Endodermal cell (in vitro differentiated cells): ENCODE data around the gene HRG. TPM values are rescaled to one million over a fixed set of nuclear protein-coding genes. Genes with fewer than 3 reads are reported as not detected.

Experiments used
- DNase-seq: peaks from one replicate; pipeline ENCODE4 v3.0.0-alpha.2; 2017
- H3K27ac ChIP-seq: 2 replicates; pipeline ENCODE4 v1.5.1; 2013; ENCODE audit warnings: mild to moderate bottlenecking, low read depth, low read length, moderate library complexity
- H3K27me3 ChIP-seq: 2 replicates; pipeline ENCODE4 v1.6.1; 2013; ENCODE audit warnings: mild to moderate bottlenecking, low read length, moderate library complexity; ENCODE audit not compliant: insufficient read depth, control insufficient read depth, poor library complexity, severe bottlenecking
- H3K36me3 ChIP-seq: 2 replicates; pipeline ENCODE4 v1.7.0; 2013; ENCODE audit warnings: mild to moderate bottlenecking, low read length, moderate library complexity; ENCODE audit not compliant: control insufficient read depth, insufficient read depth
- H3K4me1 ChIP-seq: one replicate; pipeline ENCODE4 v1.7.0; 2013; ENCODE audit warnings: low read length; ENCODE audit not compliant: control insufficient read depth, insufficient read depth
- H3K4me3 ChIP-seq: 2 replicates; pipeline ENCODE4 v1.5.1; 2013; ENCODE audit warnings: mild to moderate bottlenecking, low read length, moderate library complexity
- H3K9ac ChIP-seq: 2 replicates; pipeline ENCODE4 v1.6.1; 2013; ENCODE audit warnings: mild to moderate bottlenecking, low read length, moderate library complexity; ENCODE audit not compliant: poor library complexity, severe bottlenecking; ENCODE audit errors: extremely low read depth
- H3K9me3 ChIP-seq: 2 replicates; pipeline ENCODE4 v1.6.1; 2013; ENCODE audit warnings: mild to moderate bottlenecking, low read length, moderate library complexity; ENCODE audit not compliant: control insufficient read depth
- H3K27ac Mint-ChIP-seq: 2 replicates; pipeline ENCODE4 v1.8.0; 2020; ENCODE audit warnings: mixed read lengths
- H3K27me3 Mint-ChIP-seq: 2 replicates; pipeline ENCODE4 v1.8.0; 2021; ENCODE audit warnings: mild to moderate bottlenecking, mixed read lengths; ENCODE audit not compliant: insufficient read depth
- H3K36me3 Mint-ChIP-seq: 2 replicates; pipeline ENCODE4 v1.8.0; 2020; ENCODE audit warnings: low read depth, mixed read lengths
- H3K4me1 Mint-ChIP-seq: 2 replicates; pipeline ENCODE4 v1.8.0; 2020; ENCODE audit warnings: mixed read lengths
- H3K4me3 Mint-ChIP-seq: 2 replicates; pipeline ENCODE4 v1.8.0; 2020; ENCODE audit warnings: mild to moderate bottlenecking, moderate library complexity, mixed read lengths
- H3K9me3 Mint-ChIP-seq: 2 replicates; pipeline ENCODE4 v1.8.0; 2020; ENCODE audit warnings: mild to moderate bottlenecking, mixed read lengths
- WGBS, 2 experiments: methylation state at CpG; one replicate each; pipeline versions ENCODE4 v1.1.5 to v1.1.7; 2013; ENCODE audit warnings: missing lambda C conversion rate in 2 of 2, mixed read lengths in 1 of 2; ENCODE audit not compliant: insufficient coverage in 1 of 2, insufficient read length in 1 of 2; 5-methylcytosine and 5-hydroxymethylcytosine counted together
- total RNA-seq, 2 donors: library from RNA; stranded (reverse); fragmentation: NEBNext Ultra II Directional in 1 of 2; extraction: Animal tissue kit (Norgen Biotek cat#: 25700) in 1 of 2; gene quantifications; 2 replicates in 1 of 2; 3 replicates in 1 of 2; pipeline ENCODE4 v1.2.1, GENCODE V29; 2021
- TF ChIP-seq, protein P1 (sequence below): fragments of 200-600 bp; sonication (generic); conservative IDR thresholded peaks from 2 replicates; pipeline ENCODE4 v1.5.0; 2021; ENCODE audit warnings: antibody characterized with exemption, mild to moderate bottlenecking

Gene HRG
- total RNA-seq, 2 donors from 2014 or later = not detected

GRCh38 chr3:186691676-186692075, 25.9 kb downstream of the HRG start:
- Histone ChIP-seq H3K4me3 (no peak overlapping the region), H3K36me3 (no peaks in the 10 kb centered on the region), H3K4me1 (no peaks in the 10 kb centered on the region), H3K9me3 (no peaks in the 10 kb centered on the region), H3K9ac (no peak overlapping the region), H3K27me3 (peaks cover 17% of the 10 kb centered on the region), H3K27ac (no peak overlapping the region)
- Mint-ChIP-seq H3K4me3 (no peak overlapping the region), H3K36me3 (no peaks in the 10 kb centered on the region), H3K27me3 (peaks cover 12% of the 10 kb centered on the region), H3K27ac (no peak overlapping the region), H3K9me3 (peaks cover under 1% of the 10 kb centered on the region), H3K4me1 (no peaks in the 10 kb centered on the region)
- 96 to 97% methylated on average over 4 to 7 of the region's 7 CpGs for WGBS, 2 experiments
- TF ChIP-seq, protein P1, sequence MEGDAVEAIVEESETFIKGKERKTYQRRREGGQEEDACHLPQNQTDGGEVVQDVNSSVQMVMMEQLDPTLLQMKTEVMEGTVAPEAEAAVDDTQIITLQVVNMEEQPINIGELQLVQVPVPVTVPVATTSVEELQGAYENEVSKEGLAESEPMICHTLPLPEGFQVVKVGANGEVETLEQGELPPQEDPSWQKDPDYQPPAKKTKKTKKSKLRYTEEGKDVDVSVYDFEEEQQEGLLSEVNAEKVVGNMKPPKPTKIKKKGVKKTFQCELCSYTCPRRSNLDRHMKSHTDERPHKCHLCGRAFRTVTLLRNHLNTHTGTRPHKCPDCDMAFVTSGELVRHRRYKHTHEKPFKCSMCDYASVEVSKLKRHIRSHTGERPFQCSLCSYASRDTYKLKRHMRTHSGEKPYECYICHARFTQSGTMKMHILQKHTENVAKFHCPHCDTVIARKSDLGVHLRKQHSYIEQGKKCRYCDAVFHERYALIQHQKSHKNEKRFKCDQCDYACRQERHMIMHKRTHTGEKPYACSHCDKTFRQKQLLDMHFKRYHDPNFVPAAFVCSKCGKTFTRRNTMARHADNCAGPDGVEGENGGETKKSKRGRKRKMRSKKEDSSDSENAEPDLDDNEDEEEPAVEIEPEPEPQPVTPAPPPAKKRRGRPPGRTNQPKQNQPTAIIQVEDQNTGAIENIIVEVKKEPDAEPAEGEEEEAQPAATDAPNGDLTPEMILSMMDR = no peak
- no peak for DNase-seq

DNA sequence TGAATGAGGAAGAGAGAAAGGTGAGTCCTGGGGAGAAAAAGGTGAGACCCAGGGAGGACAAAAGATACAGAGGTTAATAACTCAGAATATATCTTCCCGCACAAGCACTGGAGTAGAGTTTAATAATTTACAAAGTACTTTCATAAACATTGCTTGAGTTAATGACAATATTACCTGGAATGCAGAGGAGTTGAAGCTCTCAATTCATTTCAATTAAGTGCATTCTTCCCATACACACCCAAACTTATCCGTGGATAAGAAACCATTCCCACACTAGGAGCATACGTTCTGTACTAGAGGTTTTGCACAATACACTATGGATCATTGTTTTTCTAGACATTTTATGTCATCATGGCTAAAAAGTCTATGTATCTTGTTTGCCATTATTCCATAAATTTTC, 28.0 kb downstream of the HRG start:
- Mint-ChIP-seq H3K9me3 (no peaks in the 10 kb centered on the region), H3K27me3 (peaks cover 12% of the 10 kb centered on the region), H3K4me1 (no peaks in the 10 kb centered on the region), H3K36me3 (no peaks in the 10 kb centered on the region), H3K27ac (no peak overlapping the region), H3K4me3 (no peak overlapping the region)
- Histone ChIP-seq H3K36me3 (no peaks in the 10 kb centered on the region), H3K27me3 (peaks cover 17% of the 10 kb centered on the region), H3K4me1 (no peaks in the 10 kb centered on the region), H3K9me3 (no peaks in the 10 kb centered on the region), H3K4me3 (no peak overlapping the region), H3K27ac (no peak overlapping the region), H3K9ac (no peak overlapping the region)
- TF ChIP-seq, protein P1 = no peak
- no peak for DNase-seq
- WGBS, 2 experiments = 94 to 100% methylated on average over 2 to 3 of the region's 3 CpGs

- DNase-seq = peak; percentile 47
- Mint-ChIP-seq H3K36me3 (no peaks in the 10 kb centered on the region), H3K9me3 (no peaks in the 10 kb centered on the region), H3K27me3 (peaks cover 12% of the 10 kb centered on the region), H3K4me1 (no peaks in the 10 kb centered on the region), H3K27ac (no peak overlapping the region), H3K4me3 (no peak overlapping the region)
- TF ChIP-seq, protein P1 = no peak
- Histone ChIP-seq H3K27ac (no peak overlapping the region), H3K27me3 (peaks cover 17% of the 10 kb centered on the region), H3K9ac (no peak overlapping the region), H3K36me3 (no peaks in the 10 kb centered on the region), H3K4me3 (no peak overlapping the region), H3K4me1 (no peaks in the 10 kb centered on the region), H3K9me3 (no peaks in the 10 kb centered on the region)
- 72 to 84% methylated on average over 5 to 6 of the region's 6 CpGs for WGBS, 2 experiments
Measured at GRCh38 chr3:186694288-186695032, 28.6 kb downstream of the HRG start.
